RWPE1 (cell line): Measurements from ENCODE around the gene MUC5B.

ENCODE experiments used
- CTCF ChIA-PET: fragments of 350-600 bp; sonication (Branson Sonifier 250); formaldehyde crosslinking; extraction: SDS; loops from one replicate; lab custom pipeline; 2021; lab: Yijun Ruan, JAX
- POLR2A ChIA-PET: fragments of 400-600 bp; formaldehyde crosslinking; extraction: SDS; loops from one replicate; lab custom pipeline; 2020; ENCODE audit warnings: antibody characterized with exemption; ENCODE audit not compliant: low non-redundant PET; lab: Yijun Ruan, JAX
- DNase-seq: peaks from one replicate; pipeline ENCODE4 v3.0.0; 2012; ENCODE audit warnings: low spot score
- H3K27ac ChIP-seq: fragments of 450-650 bp; 2 replicates; pipeline ENCODE4 v1.5.1; 2017
- TF ChIP-seq, protein P1 (sequence below): fragments of 450-650 bp; conservative IDR thresholded peaks from 2 replicates; pipeline ENCODE4 v1.5.1; 2017; ENCODE audit warnings: low read depth, mild to moderate bottlenecking

Gene MUC5B

DNA sequence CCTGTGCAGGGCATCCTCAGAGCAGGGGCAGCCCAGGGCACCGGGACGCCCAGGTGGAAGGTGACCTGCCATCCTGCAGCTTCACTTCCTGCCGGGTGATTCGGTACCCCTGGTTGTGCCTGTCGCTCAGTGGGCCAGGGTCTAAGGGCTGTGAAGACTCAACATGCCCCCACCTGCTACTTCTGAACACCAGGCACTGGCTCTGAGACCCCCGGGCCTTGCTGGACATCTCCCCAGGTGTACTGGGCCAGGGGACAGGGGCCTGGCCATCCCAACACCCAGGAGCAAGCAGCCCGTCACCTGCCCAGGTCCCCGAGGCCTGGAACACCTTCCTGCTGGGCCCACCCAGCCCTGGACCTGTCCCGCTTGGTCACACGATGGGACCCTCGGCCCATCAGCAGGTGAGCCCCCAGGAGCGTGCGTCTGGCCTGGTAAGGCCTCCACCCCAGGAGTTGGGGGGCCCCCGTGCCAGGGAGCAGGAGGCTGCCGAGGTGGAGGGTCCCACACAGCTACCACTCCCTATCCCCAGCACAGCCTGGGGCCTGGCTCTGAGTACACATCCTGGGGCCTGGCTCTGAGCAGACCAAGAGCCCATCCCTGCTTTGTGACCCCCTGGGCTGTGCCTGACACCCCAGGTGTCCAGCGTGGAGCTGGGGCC, 3.9 kb upstream of the MUC5B start:
- no peak overlapping the region for H3K27ac ChIP-seq
- DNase-seq, result no peak
- POLR2A ChIA-PET, result no interaction called here
- CTCF ChIA-PET, result no interaction called here
- TF ChIP-seq, protein P1, sequence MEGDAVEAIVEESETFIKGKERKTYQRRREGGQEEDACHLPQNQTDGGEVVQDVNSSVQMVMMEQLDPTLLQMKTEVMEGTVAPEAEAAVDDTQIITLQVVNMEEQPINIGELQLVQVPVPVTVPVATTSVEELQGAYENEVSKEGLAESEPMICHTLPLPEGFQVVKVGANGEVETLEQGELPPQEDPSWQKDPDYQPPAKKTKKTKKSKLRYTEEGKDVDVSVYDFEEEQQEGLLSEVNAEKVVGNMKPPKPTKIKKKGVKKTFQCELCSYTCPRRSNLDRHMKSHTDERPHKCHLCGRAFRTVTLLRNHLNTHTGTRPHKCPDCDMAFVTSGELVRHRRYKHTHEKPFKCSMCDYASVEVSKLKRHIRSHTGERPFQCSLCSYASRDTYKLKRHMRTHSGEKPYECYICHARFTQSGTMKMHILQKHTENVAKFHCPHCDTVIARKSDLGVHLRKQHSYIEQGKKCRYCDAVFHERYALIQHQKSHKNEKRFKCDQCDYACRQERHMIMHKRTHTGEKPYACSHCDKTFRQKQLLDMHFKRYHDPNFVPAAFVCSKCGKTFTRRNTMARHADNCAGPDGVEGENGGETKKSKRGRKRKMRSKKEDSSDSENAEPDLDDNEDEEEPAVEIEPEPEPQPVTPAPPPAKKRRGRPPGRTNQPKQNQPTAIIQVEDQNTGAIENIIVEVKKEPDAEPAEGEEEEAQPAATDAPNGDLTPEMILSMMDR, result no peak

DNA sequence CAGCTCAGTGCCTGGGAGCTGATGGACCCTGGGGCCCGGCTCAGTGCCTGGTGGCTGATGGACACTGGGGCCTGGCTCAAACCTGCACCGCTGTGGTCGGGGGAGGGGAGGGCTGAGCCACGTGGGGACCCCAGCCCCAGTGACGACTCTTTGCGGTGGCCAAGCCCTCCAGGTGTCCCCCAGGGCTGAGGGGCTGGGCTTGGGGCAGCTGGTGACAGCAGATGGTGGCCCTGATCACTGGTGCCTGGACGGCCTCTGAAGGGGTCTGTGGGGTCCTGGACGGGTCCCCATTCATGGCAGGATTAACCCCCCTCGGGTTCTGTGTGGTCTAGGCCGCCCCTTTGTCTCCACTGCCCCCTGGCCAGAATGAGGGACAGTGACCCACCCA, 3.4 kb upstream of the MUC5B start:
- TF ChIP-seq, protein P1, result no peak
- ChIA-PET POLR2A (no interaction called here), CTCF (no interaction called here)
- H3K27ac ChIP-seq, result no peak overlapping the region
- DNase-seq, result no peak

DNA sequence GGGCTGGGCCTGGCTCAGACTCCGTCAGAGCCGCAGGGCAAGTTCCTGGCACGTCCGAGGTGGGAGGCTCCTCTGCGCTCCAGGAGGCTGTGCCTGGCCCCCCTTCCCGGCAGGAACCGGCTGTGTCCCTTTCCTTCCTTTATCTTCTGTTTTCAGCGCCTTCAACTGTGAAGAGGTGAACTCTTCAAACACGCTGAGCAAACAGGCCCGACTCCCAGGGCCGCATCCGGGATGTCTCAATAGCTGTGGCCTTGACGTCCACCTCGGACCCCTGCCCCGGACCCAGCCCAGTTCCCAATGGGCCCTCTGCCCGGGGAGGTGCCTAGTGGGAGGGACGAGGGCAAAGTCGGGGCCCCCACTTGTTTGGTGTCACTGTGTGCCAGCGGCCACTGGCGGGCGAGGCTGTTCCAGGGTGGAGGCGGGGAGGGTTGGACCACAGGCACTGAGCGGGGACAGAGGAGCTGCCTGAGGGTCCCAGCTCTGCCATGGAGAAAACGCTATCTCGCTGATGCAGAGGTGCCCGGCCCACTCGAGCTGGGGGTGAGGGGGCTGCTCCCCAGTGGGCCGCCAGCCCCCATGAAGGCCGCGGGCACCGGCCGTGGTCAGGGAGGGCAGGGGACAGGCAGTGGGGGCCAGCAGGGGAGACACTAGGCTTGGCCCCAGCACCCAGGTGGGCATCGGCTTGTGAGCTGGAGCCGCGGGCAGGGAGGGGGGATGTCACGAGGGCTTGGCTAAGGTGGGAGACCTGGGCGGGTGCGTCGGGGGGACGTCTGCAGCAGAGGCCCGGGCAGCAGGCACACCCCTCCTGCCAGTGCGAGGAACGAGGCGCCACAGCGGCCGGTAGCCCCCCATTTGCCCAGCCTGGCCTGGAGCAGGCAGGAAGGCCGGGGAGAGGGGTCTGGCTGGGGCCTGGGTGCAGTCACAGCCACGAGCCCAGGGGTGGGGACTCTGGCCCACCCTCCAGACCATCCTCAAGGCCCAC, 2.7 kb upstream of the MUC5B start:
- H3K27ac ChIP-seq, result no peak overlapping the region
- ChIA-PET CTCF (interaction anchor here (1.7 to 2.6 kb wide), 2 partner anchors 10 to 15 kb away, joined by 3 to 9 read pairs; no protein-coding TSS in a partner anchor), POLR2A (no interaction called here)
- no peak for DNase-seq
- TF ChIP-seq, protein P1, result no peak

DNA sequence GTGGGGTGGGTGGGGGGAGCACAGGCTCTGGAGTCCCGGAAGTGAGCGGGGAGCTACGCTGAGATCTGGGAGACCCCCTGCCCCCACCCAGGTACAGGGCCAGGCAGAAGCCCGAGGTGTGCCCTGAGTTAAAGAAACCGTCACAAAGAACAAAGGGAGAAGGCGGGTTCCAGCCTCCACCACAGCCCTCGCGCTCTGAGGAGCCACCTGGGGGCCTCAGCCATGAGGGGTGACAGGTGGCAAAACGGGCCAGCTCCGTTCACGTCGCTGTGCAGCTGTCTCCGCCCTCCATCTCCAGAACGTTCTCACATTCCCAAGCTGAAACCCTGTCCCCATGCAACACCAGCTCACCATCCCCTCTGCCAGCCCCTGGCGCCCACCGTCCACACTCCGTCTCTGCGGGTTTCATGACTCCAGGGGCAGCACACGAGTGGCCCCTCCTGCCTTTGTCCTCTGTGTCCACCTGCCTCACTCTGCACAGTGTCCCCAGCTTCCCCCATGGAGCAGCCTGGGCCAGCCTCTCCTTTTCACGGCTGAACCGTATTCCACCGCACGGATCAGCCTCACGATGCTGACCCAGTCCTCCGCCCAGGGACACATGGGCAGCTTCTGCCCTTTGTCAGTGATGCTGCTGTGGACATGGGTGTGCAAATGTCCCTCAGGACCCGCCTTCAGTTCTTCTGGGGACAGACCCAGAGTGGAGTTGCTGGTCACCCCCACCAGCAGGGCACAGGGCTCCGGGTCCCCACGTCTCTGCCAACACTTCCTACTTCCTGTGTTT, 1.7 kb upstream of the MUC5B start:
- ChIA-PET POLR2A (no interaction called here), CTCF (interaction anchor here (1.7 to 2.6 kb wide), 2 partner anchors 9 to 16 kb away, joined by 3 to 9 read pairs; no protein-coding TSS in a partner anchor)
- TF ChIP-seq, protein P1, result no peak
- no peak overlapping the region for H3K27ac ChIP-seq
- DNase-seq, result no peak

DNA sequence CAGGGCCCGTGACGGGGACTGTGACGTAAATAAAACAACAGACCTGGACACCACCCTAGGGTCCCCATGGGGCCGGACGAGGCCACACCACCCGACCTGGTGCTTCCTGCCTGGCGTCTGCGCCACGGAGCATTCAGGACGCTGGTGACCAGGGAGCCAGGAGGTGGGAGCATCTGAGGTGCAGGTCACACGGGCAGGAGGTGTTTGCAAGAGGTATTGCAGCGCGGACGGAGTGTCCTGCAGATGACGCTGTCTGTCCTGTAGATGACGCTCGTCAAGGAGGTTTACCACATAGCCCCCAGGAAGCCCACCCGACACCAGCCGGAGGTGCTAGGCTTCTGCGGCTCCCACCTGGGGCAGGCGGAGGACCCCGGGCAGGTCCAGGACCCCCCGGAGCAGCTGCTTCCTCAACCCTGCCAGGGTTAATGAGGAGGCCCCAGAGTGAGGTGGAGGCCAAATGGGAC, 986 bp upstream of the MUC5B start:
- TF ChIP-seq, protein P1, result no peak
- no peak overlapping the region for H3K27ac ChIP-seq
- no peak for DNase-seq
- CTCF ChIA-PET, result interaction anchor here (1.2 to 2.6 kb wide), 3 partner anchors 8 to 19 kb away, joined by 3 to 9 read pairs (median 3); no protein-coding TSS in a partner anchor
- POLR2A ChIA-PET, result no interaction called here
